GM12874 (cell line): Measurements from ENCODE around the gene OR52H1.
A peak's percentile ranks its signal among the peaks of the same experiment; 100 is the strongest.

Experiments used
- CTCF ChIP-seq: IDR thresholded peaks from 2 replicates; pipeline ENCODE4 v1.5.1; 2011; ENCODE audit warnings: low read depth, mild to moderate bottlenecking, control low read depth, low read length, moderate library complexity; ENCODE audit not compliant: insufficient read depth

The OR52H1 gene

GRCh38 chr11:5514841-5515240 is 33.5 kb downstream of the OR52H1 start:
- no peak for TF ChIP-seq CTCF

GRCh38 chr11:5509803-5510202 is 38.5 kb downstream of the OR52H1 start, which contains the start of gene UBQLN3:
UBQLN3 (minus strand) TSS chr11:5509957; CDS start chr11:5509558, 399 bp downstream.
- no peak for TF ChIP-seq CTCF

GRCh38 chr11:5508605-5509004 is 39.7 kb downstream of the OR52H1 start:
- no peak for TF ChIP-seq CTCF

- TF ChIP-seq CTCF = no peak
Measured at GRCh38 chr11:5507933-5508305, 40.4 kb downstream of the OR52H1 start.

GRCh38 chr11:5507177-5507932 is 41.0 kb downstream of the OR52H1 start:
- TF ChIP-seq CTCF = peak; percentile 21; the same call in 1 of the 2 replicates

- no peak for TF ChIP-seq CTCF
Measured at GRCh38 chr11:5505363-5506048, 42.8 kb downstream of the OR52H1 start.

GRCh38 chr11:5504403-5504921 is 43.9 kb downstream of the OR52H1 start:
- TF ChIP-seq CTCF = no peak
